Middle frontal gyrus (tissue), 1 donor: ENCODE data around the gene ATXN10.
"Not testable (repeated sequence)": the region's sequence is repeated elsewhere in the genome, so short reads cannot be mapped to it uniquely, and the experiment has no call there.

ENCODE experiments used
- DNase-seq: peaks from one replicate; pipeline ENCODE4 v3.0.0-alpha.2; 2015; ENCODE audit warnings: low spot score; ENCODE audit errors: extremely low spot score

ATXN10 gene

DNA sequence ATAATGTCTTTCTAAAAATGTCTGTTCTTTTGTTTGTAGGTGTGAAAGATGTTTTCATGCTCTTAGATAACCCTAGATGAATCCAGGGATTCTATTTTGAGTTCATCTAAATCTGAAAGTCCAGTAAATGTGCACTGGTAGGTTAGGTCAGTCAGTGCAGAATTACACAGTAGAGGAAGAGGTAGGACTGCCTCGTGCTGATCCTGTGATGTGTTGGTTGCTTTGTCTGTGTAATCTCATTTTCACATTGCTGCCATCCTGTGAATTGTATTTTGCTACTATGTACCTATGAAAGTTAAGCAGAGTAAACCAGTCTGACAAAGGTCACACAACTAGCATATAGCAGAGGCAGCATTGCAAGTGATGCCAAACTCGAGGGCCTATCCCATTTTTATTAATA is 36.5 kb downstream of the ATXN10 start:
- DNase-seq: no peak

DNA sequence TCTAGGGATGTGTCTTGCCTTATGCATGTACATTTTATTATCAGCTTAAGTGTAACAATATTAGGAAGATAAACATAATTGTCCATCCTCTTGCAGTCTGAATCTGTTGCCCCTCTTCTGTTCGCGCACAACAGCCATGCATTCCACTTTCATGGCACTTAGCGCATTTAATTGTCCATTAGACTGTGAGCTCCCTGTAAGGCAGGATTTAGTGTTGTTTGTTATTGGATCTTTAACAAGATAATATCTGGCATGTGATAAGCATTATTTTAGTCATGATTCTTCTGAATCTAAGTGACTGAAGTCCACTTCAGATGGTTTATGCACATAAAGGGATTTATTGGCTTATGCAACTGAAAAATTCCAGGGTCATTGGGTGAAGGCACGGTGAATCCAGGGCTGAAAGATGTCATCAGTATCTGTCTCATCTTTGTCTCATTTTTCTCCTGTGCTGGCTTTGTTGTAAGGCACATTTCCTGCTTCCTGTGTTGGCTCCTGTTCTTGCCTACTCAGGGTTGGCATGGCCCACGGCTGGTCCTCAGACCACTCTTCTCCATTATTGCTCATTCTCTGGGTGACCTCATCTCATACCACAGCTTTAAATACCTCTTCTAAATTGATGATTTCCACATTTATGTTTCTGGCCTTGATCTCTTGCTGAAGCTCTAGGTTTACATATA is 37.6 kb downstream of the ATXN10 start:
- DNase-seq: no peak

DNA sequence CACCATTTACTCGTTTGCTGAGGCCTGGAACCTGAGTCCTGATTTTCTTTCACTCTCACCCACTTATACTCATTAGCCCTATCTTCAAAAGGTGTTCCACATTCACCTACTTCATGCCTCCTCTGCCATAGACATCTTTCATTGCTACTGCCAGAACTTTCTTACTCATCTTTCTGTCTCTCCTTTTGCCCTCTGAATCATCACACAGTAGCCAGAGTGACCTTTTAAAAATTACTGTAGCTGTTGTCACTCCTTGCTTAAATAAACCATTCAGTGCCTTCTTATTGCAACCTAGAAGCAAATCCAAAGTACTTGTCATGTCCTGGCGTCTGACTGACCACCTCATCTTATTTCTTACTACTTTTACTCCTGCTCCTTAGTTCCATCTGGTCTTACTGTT is 38.2 kb downstream of the ATXN10 start:
- DNase-seq: no peak

DNA sequence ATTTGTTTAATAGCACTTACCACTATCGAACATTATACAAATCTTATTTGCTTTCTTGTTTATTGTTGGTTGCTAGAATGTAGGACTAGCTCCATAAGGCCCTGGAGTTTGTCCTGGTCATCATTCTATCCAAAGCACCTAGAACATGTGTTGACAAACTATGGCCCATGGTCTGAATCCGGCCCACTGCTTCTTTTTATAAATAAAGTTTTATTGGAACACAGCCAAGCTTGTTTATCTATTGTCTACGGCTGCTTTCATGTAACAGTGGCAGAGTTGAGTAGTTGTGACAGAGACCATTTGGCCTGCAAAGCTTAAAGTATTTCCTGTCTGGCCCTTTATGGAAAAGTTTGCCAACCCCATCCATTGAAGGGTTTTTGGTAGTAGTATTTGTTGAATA is 38.8 kb downstream of the ATXN10 start:
- no peak for DNase-seq

DNA sequence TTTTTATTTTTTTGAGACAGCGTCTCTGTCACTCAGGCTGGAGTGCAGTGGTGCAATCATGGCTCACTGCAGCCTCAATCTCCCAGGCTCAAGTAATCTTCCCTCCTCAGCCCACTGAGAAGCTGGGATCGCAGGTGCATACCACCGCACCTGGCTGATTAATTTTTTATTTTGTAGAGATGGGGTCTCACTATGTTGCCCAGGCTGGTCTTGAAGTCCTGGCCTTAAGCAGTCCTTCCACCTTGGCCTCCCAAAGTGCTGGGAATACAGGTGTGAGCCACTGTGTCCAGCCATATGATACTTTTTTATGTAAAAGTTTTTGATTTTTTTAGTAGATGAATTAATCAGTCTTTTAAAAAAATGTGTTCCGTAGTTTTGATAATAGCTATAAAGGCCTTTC is 42.8 kb downstream of the ATXN10 start:
- DNase-seq: not testable (repeated sequence)

DNA sequence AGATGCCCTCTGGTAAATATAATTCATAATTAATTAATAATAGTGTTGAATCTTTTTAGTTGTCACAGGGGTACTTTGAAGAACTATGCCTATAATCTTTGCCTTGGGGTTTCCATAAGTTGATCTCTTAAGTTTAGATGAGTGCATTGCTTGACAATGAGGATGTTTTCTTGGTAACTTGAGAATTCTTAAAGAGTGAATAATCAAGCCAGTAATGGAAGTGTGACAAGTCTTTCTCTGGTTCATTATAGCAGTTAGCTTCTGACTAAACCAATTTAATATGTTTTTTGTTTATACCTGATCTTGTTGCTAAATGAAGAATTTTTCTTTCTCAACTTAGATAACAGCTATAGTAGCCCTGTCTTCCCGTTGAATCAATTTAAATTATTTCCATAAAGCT is 46.2 kb downstream of the ATXN10 start:
- no peak for DNase-seq

DNA sequence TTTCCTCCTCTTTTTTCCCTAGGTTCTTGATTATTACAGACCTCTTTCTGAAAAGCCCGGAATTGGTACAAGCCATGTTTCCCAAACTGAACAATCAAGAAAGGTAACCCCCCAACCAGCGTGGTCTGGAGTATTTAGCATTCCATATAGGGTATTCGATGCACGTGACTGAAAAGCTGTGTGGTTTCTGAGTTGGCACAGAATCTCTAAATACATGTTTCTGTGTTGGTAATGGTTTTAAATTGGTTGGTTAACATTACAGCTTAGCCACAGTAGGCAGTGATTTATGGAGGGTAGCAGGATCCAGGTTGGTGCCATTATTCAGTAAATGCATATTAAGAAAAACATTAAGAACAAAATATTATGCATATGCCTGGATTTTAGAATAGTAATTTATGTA is 46.8 kb downstream of the ATXN10 start:
- no peak for DNase-seq

GRCh38 chr22:45720839-45721378 is 49.3 kb downstream of the ATXN10 start:
- no peak for DNase-seq

- DNase-seq: no peak
Measured at GRCh38 chr22:45722006-45722405, 50.4 kb downstream of the ATXN10 start.

- DNase-seq: no peak
Measured at GRCh38 chr22:45726081-45726480, 54.4 kb downstream of the ATXN10 start.

GRCh38 chr22:45731041-45731797 is 59.6 kb downstream of the ATXN10 start:
- DNase-seq: no peak

GRCh38 chr22:45731798-45732495 is 60.3 kb downstream of the ATXN10 start:
- DNase-seq: no peak

- DNase-seq: no peak
Measured at GRCh38 chr22:45735273-45735672, 63.6 kb downstream of the ATXN10 start.

GRCh38 chr22:45738206-45738605 is 66.6 kb downstream of the ATXN10 start:
- no peak for DNase-seq

DNA sequence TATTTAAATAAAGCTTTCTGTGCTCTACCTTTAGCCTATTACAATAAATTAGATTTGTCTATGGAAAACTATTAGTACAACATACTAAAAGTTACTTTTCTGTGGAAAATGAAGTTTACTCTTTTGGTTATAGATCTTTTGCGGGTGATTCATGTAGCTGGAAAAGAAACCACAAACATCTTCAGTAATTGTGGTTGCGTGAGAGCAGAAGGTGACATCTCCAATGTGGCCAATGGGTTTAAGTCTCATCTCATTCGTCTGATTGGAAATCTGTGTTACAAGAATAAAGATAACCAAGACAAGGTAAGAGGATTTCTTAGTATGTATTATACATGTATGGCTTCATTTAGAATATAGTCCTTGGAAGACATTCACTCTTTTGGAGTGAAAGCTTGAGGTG is 68.6 kb downstream of the ATXN10 start:
- DNase-seq: no peak

- no peak for DNase-seq
Measured at GRCh38 chr22:45742866-45743450, 71.3 kb downstream of the ATXN10 start.

GRCh38 chr22:45743687-45744086 is 72.1 kb downstream of the ATXN10 start:
- DNase-seq: no peak

DNA sequence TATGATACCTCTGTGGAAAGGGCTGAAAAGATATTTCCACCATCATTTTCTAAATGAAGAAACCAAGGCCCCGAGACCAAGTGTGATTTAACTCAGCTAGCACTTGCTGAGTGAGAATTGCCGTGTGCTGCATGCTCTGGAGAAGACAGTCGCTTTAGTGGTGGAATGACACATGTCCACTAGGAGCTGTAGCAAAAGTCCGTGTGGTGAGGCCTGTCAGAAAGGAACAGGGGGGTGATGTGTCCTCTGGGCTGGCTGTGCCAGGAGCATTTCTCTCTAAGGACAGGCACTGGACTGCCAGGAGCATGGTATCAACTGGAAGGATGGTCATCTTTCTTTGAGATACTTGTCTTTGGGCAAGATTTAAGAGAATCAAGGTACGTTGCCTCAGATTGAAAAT is 72.8 kb downstream of the ATXN10 start:
- no peak for DNase-seq

- DNase-seq: no peak
Measured at GRCh38 chr22:45750626-45751025, 79.0 kb downstream of the ATXN10 start.

GRCh38 chr22:45752036-45752435 is 80.4 kb downstream of the ATXN10 start:
- DNase-seq: no peak

- no peak for DNase-seq
Measured at GRCh38 chr22:45754822-45755221, 83.2 kb downstream of the ATXN10 start.

DNA sequence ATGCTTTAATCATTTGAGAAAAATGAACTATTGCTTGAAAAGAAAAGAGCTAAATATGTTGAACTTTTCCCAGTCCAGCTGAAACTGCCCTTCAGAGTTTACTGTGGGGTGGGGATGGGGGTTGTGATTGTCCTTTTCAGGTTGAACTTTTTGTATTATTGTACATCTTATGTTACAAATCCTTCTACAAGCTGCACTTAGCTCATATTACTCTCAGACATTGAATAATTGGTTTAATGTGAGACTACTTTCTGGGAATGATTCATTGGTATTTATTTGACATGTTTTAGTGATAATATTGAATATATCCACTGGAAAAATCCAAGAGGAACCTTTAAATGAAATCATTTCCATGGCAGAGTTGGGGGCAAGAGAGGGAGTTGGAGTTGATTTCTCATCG is 84.9 kb downstream of the ATXN10 start:
- no peak for DNase-seq
